NCI-H69 (cell line): ENCODE measurements around the gene GNPTAB.

ENCODE experiments used
- DNase-seq: peaks from one replicate; lab custom pipeline; 2025; lab: John Stamatoyannopoulos, UW

Gene GNPTAB

DNA sequence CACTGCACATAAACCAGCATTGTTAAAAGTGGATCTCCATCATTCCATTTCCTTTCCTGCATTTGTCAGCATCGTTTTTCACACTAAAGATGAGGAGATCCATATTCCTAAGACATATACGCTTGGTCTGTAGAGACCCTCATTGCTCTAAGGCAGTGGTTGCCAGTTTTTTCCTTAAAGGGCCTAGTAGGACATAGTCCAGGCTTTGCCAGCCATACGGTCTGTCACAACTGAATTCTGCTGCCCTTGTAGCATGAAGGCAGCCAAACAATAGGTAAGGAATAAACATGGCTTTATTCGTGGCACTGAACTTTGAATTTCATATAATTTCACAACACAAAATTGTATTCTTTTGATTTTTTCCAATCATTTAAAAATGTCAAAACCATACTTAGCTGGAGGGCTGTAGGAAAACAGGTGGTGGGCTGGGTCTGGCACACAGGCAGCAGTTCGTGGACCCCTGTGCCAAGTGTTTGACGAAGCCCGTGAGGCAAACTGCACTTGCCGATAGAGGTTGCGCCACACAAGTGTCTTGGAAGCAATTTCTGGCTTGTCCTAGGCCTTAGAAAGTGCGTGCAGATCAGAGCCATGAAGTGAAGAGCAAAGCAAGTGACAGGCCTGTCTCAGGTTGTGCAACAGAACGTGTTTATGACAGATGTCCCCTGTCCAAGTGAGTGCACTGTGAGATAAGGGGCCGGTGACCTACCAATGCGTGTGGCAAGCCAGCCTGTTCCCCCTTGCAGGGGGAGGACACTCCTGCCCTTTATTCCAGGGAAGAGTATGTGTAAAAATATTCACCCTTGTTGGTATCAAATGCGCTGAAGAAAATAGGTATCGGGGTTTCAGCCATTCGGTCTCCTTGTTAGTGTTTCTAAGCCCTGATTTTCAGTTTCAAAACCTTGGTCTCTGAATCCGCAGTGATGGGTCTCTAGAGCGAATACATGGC lies 134.2 kb downstream of the GNPTAB start:
- DNase-seq, result no peak

DNA sequence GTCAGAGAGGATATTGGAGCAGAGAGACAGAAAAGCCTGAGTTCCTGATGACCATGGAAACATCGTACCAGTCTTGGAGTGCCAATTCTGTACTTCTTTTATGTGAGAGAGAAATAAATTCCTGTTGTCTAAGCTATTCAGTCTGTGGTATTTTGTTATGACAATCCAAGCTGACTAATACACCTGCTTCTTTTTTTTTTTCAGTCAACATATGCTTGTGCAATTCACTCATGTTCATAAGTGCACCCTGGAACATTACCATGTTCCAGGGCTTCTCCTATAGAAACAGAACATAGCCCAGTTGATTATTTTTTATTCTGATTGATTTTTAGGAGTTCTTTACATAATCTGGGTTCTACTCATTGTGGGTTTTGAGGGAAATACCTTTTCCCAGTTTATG lies 135.1 kb downstream of the GNPTAB start:
- DNase-seq, result no peak
